ENCODE measurements around the gene CHSY1. TPM values are rescaled to one million over a fixed set of nuclear protein-coding genes. Genes with fewer than 3 reads are reported as not detected.

The CHSY1 gene
- total RNA-seq, 2 donors from 2014 or later, result 47.4 to 114 TPM

- Mint-ChIP-seq H3K27me3 (no peaks in the 10 kb centered on the region), H3K4me1 (peaks cover 61% of the 10 kb centered on the region), H3K9me3 (no peaks in the 10 kb centered on the region), H3K36me3 (ENCODE audit: low read depth) (peaks cover 98% of the 10 kb centered on the region), H3K4me3 (peak overlapping the region; percentile 90), H3K27ac (peak overlapping the region; percentile 49)
- ATAC-seq (replicated peaks), result no peak
Observed at GRCh38 chr15:101243420-101243819, 8.4 kb downstream of the CHSY1 start.

GRCh38 chr15:101242999-101243336 is 8.9 kb downstream of the CHSY1 start:
- Mint-ChIP-seq H3K4me3 (peak overlapping the region; percentile 90), H3K36me3 (ENCODE audit: low read depth) (peaks cover 98% of the 10 kb centered on the region), H3K9me3 (no peaks in the 10 kb centered on the region), H3K4me1 (peaks cover 61% of the 10 kb centered on the region), H3K27me3 (no peaks in the 10 kb centered on the region), H3K27ac (peak overlapping the region; percentile 49)
- no peak for ATAC-seq (replicated peaks)

- peaks cover 98% of the 10 kb centered on the region for H3K36me3 Mint-ChIP-seq (ENCODE audit: low read depth)
- peak overlapping the region; percentile 49 for H3K27ac Mint-ChIP-seq
- peak; percentile 70 for ATAC-seq (replicated peaks)
Observed at GRCh38 chr15:101242160-101242998, 9.5 kb downstream of the CHSY1 start.

GRCh38 chr15:101240358-101240757 is 11.5 kb downstream of the CHSY1 start:
- peak overlapping the region; percentile 67 for H3K4me3 Mint-ChIP-seq
- H3K27ac Mint-ChIP-seq, result no peak overlapping the region

More at GRCh38 chr15:101242160-101242998, 9.5 kb downstream of the CHSY1 start:
- no peaks in the 10 kb centered on the region for H3K9me3 Mint-ChIP-seq
- peak overlapping the region; percentile 90 for H3K4me3 Mint-ChIP-seq
- H3K27me3 Mint-ChIP-seq, result no peaks in the 10 kb centered on the region
- H3K4me1 Mint-ChIP-seq, result peaks cover 57% of the 10 kb centered on the region

GRCh38 chr15:101239724-101240136 is 12.1 kb downstream of the CHSY1 start:
- Mint-ChIP-seq H3K4me3 (peak overlapping the region; percentile 67), H3K27ac (peak overlapping the region; percentile 72), H3K4me1 (peaks cover 42% of the 10 kb centered on the region), H3K9me3 (no peaks in the 10 kb centered on the region), H3K36me3 (ENCODE audit: low read depth) (peaks cover 98% of the 10 kb centered on the region), H3K27me3 (no peaks in the 10 kb centered on the region)
- ATAC-seq (replicated peaks), result peak; percentile 49

More at GRCh38 chr15:101240358-101240757, 11.5 kb downstream of the CHSY1 start:
- H3K27me3 Mint-ChIP-seq, result no peaks in the 10 kb centered on the region
- ATAC-seq (replicated peaks), result no peak
- peaks cover 43% of the 10 kb centered on the region for H3K4me1 Mint-ChIP-seq
- no peaks in the 10 kb centered on the region for H3K9me3 Mint-ChIP-seq
- peaks cover 98% of the 10 kb centered on the region for H3K36me3 Mint-ChIP-seq (ENCODE audit: low read depth)

GRCh38 chr15:101237251-101237650 is 14.6 kb downstream of the CHSY1 start:
- Mint-ChIP-seq H3K27me3 (no peaks in the 10 kb centered on the region), H3K4me3 (no peak overlapping the region), H3K9me3 (no peaks in the 10 kb centered on the region), H3K4me1 (peaks cover 24% of the 10 kb centered on the region), H3K36me3 (ENCODE audit: low read depth) (peaks cover 98% of the 10 kb centered on the region), H3K27ac (no peak overlapping the region)
- no peak for ATAC-seq (replicated peaks)

GRCh38 chr15:101233651-101234280 is 18.1 kb downstream of the CHSY1 start:
- no peak for ATAC-seq (replicated peaks)
- H3K27ac Mint-ChIP-seq, result no peak overlapping the region
- H3K27me3 Mint-ChIP-seq, result no peaks in the 10 kb centered on the region
- no peaks in the 10 kb centered on the region for H3K9me3 Mint-ChIP-seq
- peaks cover 19% of the 10 kb centered on the region for H3K4me1 Mint-ChIP-seq
- H3K4me3 Mint-ChIP-seq, result no peak overlapping the region
- peaks cover 100% of the 10 kb centered on the region for H3K36me3 Mint-ChIP-seq (ENCODE audit: low read depth)

- peaks cover 27% of the 10 kb centered on the region for H3K4me1 Mint-ChIP-seq
- no peak overlapping the region for H3K4me3 Mint-ChIP-seq
- H3K27ac Mint-ChIP-seq, result no peak overlapping the region
- no peaks in the 10 kb centered on the region for H3K27me3 Mint-ChIP-seq
- peaks cover 100% of the 10 kb centered on the region for H3K36me3 Mint-ChIP-seq (ENCODE audit: low read depth)
- H3K9me3 Mint-ChIP-seq, result peaks cover 4% of the 10 kb centered on the region
- ATAC-seq (replicated peaks), result no peak
Observed at GRCh38 chr15:101232677-101233076, 19.2 kb downstream of the CHSY1 start.

- Mint-ChIP-seq H3K9me3 (peaks cover 4% of the 10 kb centered on the region), H3K4me1 (peaks cover 38% of the 10 kb centered on the region), H3K4me3 (peak overlapping the region; percentile 34), H3K36me3 (ENCODE audit: low read depth) (peaks cover 96% of the 10 kb centered on the region), H3K27me3 (no peaks in the 10 kb centered on the region), H3K27ac (peak overlapping the region; percentile 47)
- no peak for ATAC-seq (replicated peaks)
Observed at GRCh38 chr15:101228313-101228712, 23.5 kb downstream of the CHSY1 start.

GRCh38 chr15:101225658-101226057 is 26.2 kb downstream of the CHSY1 start:
- Mint-ChIP-seq H3K9me3 (peaks cover 4% of the 10 kb centered on the region), H3K27ac (no peak overlapping the region), H3K27me3 (no peaks in the 10 kb centered on the region), H3K4me1 (peaks cover 35% of the 10 kb centered on the region), H3K36me3 (ENCODE audit: low read depth) (peaks cover 89% of the 10 kb centered on the region), H3K4me3 (no peak overlapping the region)
- no peak for ATAC-seq (replicated peaks)

GRCh38 chr15:101221902-101222301 is 29.9 kb downstream of the CHSY1 start:
- H3K36me3 Mint-ChIP-seq (ENCODE audit: low read depth), result peaks cover 89% of the 10 kb centered on the region
- H3K4me3 Mint-ChIP-seq, result no peak overlapping the region
- no peaks in the 10 kb centered on the region for H3K27me3 Mint-ChIP-seq
- ATAC-seq (replicated peaks), result no peak
- peaks cover 37% of the 10 kb centered on the region for H3K4me1 Mint-ChIP-seq
- peak overlapping the region; percentile 67 for H3K27ac Mint-ChIP-seq
- no peaks in the 10 kb centered on the region for H3K9me3 Mint-ChIP-seq

- ATAC-seq (replicated peaks), result no peak
- peaks cover 45% of the 10 kb centered on the region for H3K4me1 Mint-ChIP-seq
- peaks cover 89% of the 10 kb centered on the region for H3K36me3 Mint-ChIP-seq (ENCODE audit: low read depth)
- no peaks in the 10 kb centered on the region for H3K27me3 Mint-ChIP-seq
- H3K27ac Mint-ChIP-seq, result peak overlapping the region; percentile 18
- no peaks in the 10 kb centered on the region for H3K9me3 Mint-ChIP-seq
- no peak overlapping the region for H3K4me3 Mint-ChIP-seq
Observed at GRCh38 chr15:101220060-101220459, 31.8 kb downstream of the CHSY1 start.

GRCh38 chr15:101219441-101219840 is 32.4 kb downstream of the CHSY1 start:
- H3K27me3 Mint-ChIP-seq, result no peaks in the 10 kb centered on the region
- H3K27ac Mint-ChIP-seq, result no peak overlapping the region
- no peak overlapping the region for H3K4me3 Mint-ChIP-seq
- H3K9me3 Mint-ChIP-seq, result no peaks in the 10 kb centered on the region
- H3K4me1 Mint-ChIP-seq, result peaks cover 49% of the 10 kb centered on the region
- ATAC-seq (replicated peaks), result no peak
- H3K36me3 Mint-ChIP-seq (ENCODE audit: low read depth), result peaks cover 86% of the 10 kb centered on the region

- no peak overlapping the region for H3K4me3 Mint-ChIP-seq
- H3K36me3 Mint-ChIP-seq (ENCODE audit: low read depth), result peaks cover 88% of the 10 kb centered on the region
- no peak overlapping the region for H3K27ac Mint-ChIP-seq
- no peak for ATAC-seq (replicated peaks)
- H3K27me3 Mint-ChIP-seq, result no peaks in the 10 kb centered on the region
- H3K9me3 Mint-ChIP-seq, result no peaks in the 10 kb centered on the region
- H3K4me1 Mint-ChIP-seq, result peaks cover 63% of the 10 kb centered on the region
Observed at GRCh38 chr15:101217446-101217845, 34.4 kb downstream of the CHSY1 start.

- Mint-ChIP-seq H3K36me3 (ENCODE audit: low read depth) (peaks cover 89% of the 10 kb centered on the region), H3K27ac (peak overlapping the region; percentile 16), H3K27me3 (no peaks in the 10 kb centered on the region), H3K4me3 (no peak overlapping the region), H3K9me3 (no peaks in the 10 kb centered on the region), H3K4me1 (peaks cover 70% of the 10 kb centered on the region)
- no peak for ATAC-seq (replicated peaks)
Observed at GRCh38 chr15:101216100-101216499, 35.7 kb downstream of the CHSY1 start.
